NCI-H1436 (cell line): Measurements from ENCODE around the gene FAM89A.
"Not testable (repeated sequence)": the region's sequence is repeated elsewhere in the genome, so short reads cannot be mapped to it uniquely, and the experiment has no call there.

ENCODE experiments used
- DNase-seq: peaks from one replicate; lab custom pipeline; 2025; lab: John Stamatoyannopoulos, UW

The FAM89A gene

DNA sequence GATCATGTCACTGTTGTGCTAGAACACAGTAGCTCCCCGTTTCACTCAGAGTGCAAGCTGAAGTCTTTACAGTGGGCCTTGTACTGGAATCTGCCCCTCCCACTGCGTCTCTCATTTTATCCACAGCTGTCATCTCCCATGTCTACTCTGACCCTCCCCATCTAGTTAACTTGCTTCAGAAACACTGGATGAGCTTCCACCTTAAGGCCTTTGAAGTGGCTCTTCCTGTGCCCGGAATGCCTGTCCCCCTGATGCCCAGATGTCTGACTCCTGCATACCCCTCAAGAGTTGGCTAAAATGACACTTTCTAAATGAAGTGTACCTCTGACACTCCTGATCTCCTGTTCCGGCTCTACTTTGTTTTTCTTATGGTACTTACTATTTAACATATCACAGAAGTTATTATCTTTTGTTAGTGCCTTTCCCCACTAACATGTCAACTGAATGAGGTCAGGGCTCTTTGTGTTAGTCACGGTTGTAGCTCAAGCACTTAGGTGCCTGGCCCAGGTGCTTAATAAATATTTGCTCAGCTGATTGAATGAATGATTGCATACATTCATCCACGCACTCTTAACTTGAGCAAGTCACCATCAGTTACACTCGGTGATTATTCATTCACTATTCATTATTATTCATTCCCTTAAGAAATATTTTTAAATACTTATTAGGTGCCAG, 47.8 kb downstream of the FAM89A start:
- no peak for DNase-seq

- DNase-seq = no peak
Measured at GRCh38 chr1:230987448-230987847, 52.6 kb downstream of the FAM89A start.

- DNase-seq = no peak
Measured at GRCh38 chr1:230986976-230987375, 53.1 kb downstream of the FAM89A start.

GRCh38 chr1:230985711-230986110, 54.3 kb downstream of the FAM89A start:
- no peak for DNase-seq

GRCh38 chr1:230984622-230985515, 55.2 kb downstream of the FAM89A start:
- DNase-seq = not testable (repeated sequence)

DNA sequence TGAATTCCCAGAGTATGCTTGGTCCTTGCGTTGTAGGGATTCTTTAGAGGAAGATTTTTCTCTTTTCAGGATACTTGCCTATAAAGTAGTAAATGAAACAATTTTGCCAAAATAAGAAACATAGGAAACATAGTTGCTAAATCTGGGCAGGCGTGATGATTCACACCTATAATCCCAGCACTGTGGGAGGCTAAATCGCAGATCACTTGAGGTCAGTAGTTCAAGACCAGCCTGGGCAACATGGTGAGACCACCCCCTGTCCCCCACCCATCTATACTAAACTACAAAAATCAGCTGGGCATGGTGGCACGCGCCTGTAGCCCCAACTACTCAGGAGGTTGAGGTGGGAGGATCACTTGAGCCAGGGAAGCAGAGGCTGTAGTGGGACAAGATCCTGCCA, 56.2 kb downstream of the FAM89A start:
- no peak for DNase-seq

DNA sequence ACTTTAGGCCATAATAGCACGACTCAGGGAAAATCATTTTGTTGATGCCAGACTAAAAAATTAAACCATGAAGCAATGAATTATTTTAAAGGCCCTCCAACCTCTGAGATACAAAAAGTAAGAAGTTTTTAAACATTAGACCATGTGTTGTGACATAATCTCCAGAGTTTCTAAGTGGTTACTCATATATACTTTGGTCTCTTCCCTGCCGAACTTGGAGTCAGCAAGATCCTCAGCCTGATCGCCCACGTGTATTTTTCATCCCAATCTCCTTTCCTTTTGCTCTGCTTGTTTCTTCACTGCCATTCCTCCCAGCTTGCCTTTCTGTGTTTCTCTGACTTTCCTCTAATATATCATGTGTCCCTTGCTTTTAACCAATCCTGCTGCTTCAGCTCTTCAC, 57.4 kb downstream of the FAM89A start:
- no peak for DNase-seq

GRCh38 chr1:230979952-230980351, 60.1 kb downstream of the FAM89A start:
- DNase-seq = no peak

DNA sequence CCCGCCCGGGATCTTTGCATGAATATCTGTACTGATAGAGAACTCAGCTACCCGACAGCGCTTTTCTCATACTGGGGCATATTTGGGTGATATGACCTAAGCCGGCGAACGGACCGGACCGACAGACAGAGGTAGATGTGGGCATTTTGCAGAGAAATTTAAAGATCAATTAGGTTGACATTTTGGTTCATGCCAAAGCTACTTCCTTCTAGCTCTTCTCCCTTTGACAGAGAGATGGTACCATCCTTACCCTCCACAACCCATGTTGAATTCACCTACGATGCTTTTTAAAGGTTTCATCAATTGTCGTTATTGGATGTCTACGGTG, 60.7 kb downstream of the FAM89A start:
- DNase-seq = no peak

GRCh38 chr1:230978491-230979388, 61.3 kb downstream of the FAM89A start, which contains the start of the genes ARV1 and TTC13:
Gene ARV1 (plus strand): TSS chr1:230979094. CDS start chr1:230979106, 12 bp downstream.
Gene TTC13 (minus strand): TSS chr1:230978861. CDS start chr1:230978830, 31 bp downstream.
- peak; percentile 99 for DNase-seq

DNA sequence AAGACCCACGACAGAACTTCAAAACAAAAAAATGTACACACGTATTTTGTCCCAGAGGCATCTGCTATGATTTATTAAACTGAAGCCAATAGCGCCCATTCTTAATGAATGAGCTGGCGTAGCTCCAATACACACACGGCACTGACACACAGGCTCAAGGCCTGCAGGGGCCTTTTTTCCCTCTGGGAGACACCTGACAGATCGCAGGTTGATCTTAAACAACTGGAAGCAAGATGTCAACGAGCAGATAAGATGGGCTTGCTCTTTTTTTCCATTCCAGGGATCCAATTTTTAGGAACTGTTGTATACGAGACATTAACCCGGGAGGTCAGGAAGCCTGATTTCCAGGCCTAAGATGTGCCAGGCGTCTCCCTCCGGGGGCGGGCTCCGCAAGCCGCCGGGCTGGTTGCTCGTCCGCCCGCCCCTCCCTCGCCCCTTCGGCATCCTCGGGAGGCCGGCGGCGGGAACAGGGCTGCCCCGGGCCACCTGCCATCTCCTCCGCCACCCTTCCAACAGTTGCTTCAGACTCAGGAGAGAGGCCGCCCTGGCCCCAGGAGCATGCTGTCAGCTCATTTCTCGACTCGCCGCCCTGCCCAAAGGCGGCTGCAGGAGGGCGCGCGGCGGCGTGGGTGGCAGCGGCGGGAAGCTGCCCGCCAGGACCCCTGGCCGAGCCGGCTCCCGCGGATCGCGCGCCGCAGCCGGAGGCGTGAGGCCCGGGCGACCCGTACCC, 62.1 kb downstream of the FAM89A start:
- DNase-seq = peak; percentile 53

GRCh38 chr1:230976825-230977747, 63.0 kb downstream of the FAM89A start:
- DNase-seq = no peak

GRCh38 chr1:230976360-230976759, 63.7 kb downstream of the FAM89A start:
- no peak for DNase-seq

GRCh38 chr1:230975636-230976035, 64.4 kb downstream of the FAM89A start:
- DNase-seq = no peak

DNA sequence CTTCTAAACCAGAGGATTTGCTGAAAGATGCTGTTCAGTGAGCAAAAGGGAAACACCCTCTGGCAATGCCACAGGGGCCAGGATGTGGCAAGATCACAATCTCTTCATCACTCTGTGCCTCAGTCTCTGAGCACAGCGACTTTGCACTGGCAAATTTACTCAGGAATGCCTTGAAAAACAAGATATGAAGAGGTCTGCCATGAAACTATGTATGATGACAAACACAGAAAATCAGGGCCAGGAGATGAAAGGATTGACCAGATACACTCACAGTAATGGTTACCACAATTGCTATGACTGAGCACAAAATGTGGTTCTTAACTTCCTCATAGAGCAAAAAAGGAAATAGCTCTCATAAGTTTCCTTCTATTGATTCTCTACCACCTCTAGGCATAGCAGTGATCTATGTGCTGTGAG, 67.2 kb downstream of the FAM89A start:
- DNase-seq = no peak

DNA sequence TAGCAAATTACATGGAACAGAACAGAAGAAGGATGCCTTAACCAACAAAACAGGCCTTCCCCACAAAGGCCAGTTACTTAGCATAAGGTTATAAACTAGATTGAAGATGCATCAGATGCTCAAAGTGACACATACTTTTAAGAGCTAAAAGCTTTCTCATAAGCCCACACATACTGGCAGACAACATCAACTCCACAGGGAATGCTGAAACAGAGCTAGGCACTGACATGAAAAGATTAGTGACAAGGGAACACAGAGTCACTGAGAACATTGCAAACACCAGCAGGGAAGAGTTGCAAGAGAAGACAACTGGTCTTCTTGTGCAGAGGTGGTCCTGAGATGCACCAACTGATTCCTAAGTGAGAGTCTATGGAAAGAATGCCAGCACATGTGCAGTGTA, 68.3 kb downstream of the FAM89A start:
- DNase-seq = no peak

DNA sequence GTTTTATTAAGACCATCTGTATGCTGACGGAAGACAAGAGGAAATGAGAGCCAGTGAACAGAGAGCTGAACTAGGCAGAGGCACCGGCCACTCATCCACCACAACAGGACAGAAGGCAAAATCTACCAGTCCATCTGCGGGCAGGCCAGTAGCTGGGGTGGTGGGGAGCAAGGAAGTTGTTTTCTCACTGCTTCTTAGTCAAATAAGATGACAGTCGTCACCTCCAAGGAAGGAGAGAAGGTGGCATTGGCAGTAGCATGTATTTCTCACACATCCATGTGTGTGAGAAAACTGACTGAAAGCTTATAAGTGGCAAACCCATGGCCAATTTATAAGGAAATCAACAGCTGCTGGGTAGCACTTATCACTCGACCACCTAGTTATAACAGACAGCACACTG, 69.6 kb downstream of the FAM89A start:
- DNase-seq = no peak
